SH-SY5Y (cell line): ENCODE measurements around the gene RHBDL1.

ENCODE experiments used
- GATA2 ChIP-seq: IDR thresholded peaks from 2 replicates; pipeline ENCODE4 v1.6.1; 2011; ENCODE audit warnings: mild to moderate bottlenecking, low read depth, low read length
- GATA3 ChIP-seq: IDR thresholded peaks from 2 replicates; pipeline ENCODE4 v1.6.1; 2011; ENCODE audit warnings: low read depth, mild to moderate bottlenecking, low read length, moderate library complexity

DNA sequence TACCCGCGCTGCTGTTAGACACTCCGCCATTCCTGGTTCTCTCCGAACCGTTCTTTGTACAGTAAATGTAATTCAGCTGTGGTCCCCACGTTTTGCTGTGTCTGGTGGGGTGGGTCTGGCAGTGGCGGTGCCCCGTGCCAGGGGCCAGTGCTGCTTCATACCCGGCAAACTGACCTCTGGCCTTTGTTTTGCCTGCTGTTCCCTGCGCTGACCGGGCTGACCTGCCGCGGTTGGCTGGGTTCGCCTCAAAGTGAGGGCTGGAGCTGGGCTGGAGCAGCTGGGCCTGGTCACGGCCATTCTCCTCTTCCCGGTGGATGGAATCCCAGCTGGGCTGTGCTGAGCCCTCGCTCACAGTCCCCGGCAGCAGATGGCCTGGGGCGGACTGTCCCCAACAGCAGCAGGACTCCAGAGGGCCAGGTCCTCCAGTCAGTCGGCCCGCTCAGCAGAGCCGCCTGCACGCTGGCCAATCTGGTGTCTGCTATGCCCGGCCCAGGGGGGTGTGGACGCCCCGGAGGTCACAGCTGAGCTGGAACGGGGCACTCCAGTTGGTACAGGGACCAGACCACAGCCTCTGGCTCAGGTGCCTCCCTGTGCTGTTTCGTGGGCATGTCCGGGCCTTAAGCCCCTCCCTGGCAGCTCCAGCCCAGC lies 46.2 kb upstream of the RHBDL1 start:
- no peak for TF ChIP-seq GATA3
- no peak for TF ChIP-seq GATA2
